ENCODE measurements around the gene CDC6.

Gene CDC6

DNA sequence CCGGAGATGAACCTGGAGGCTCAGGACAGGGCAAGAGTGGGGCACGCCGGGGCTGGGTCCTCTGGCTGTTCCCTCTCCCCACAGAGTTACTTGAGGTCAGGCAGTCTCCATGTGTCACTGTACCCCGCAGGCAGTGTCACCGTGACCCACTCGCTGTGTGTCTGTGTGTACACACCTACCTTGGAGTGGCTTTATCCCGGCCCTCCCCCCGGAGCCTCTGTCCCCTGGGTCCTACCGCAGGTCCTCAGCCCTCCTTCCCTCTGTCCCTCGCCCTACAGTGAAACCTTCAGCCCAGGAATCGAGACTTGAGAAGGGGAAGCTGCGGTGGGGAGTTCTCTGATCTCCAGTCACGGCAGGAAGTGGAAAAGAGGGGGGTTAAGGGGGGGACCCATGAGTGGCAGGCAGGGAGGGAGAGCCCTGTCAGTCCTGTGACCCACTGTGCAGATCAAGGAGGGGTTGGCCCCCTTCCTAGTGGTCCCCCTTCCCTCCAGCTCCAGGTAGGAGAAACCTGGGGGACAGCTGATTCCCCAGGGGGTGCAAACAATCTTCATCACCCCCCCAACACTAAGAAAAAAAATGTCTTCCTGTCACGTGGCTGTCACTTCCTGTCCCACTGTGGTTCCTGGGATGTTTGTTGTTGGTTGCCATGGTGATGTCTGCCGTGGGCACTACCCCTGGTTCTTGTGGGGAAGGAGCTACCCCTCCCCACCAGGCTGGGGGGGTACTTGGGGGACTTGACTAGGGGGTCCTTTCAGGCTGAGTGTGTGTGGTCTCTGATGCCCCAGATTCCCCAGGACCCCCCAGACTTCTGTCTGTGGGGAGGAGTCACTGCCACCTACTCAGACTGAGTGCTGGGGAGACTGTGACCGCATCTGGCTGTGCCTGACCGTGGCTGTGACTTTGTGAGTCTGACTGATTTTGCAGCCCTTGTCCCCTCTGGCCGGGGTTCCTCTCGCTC is 35.0 kb downstream of the CDC6 start:
- peak; percentile 70 to 79 (median 74) for DNase-seq (ENCODE audit: low read depth in 2 of 3, low spot score in 2 of 3)

DNA sequence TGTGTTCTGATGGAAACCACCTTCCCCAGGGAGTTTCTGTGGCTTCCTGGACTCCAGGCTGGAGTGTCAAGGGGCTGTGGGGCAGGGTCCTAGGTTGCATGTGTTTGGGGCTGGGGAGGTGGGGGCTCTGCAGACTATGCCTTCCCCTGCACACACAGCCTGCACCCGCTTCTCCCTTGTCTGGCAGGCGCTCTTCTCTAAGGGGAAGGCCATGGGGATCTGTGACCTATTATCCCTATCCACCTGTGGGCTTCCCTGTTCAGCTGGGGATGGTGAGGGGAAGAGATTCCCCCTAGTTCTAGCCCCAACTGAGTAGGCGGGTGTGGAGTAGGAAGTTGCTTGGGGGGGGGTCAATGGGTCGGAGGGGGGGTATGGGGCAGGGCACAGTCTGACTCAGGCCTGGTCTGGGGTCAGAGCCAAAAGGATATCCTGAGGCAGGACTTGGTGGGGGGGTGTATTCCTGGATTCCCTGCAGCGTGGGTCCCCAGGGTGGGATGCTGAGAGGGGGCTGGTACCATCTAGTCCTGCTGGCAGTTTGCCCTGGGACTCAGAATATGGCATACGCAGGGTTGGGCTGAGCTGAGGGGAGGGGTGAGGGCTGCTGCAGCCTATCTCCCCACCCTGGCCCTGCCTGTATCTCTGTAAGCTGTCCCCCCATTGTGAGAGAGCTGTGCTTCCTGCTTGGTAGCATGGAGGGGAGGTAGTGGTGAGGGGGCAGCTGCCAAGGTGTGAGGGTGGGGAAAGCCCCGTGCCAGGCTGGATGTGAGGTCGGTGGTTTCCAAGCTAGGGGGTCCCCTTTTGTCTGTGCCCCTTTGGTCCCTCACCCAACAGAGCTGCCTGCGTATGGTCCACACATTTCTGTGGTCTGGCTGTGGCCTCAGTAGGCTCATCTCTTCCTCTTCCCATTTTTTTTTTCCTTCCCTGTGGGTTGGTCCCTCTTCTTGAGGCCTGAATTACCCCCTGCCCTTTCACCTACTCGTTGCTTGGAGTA is 36.0 kb downstream of the CDC6 start:
- DNase-seq (ENCODE audit: low read depth in 2 of 3, low spot score in 2 of 3), result peak in 1 of 3 experiments; percentile 59

DNA sequence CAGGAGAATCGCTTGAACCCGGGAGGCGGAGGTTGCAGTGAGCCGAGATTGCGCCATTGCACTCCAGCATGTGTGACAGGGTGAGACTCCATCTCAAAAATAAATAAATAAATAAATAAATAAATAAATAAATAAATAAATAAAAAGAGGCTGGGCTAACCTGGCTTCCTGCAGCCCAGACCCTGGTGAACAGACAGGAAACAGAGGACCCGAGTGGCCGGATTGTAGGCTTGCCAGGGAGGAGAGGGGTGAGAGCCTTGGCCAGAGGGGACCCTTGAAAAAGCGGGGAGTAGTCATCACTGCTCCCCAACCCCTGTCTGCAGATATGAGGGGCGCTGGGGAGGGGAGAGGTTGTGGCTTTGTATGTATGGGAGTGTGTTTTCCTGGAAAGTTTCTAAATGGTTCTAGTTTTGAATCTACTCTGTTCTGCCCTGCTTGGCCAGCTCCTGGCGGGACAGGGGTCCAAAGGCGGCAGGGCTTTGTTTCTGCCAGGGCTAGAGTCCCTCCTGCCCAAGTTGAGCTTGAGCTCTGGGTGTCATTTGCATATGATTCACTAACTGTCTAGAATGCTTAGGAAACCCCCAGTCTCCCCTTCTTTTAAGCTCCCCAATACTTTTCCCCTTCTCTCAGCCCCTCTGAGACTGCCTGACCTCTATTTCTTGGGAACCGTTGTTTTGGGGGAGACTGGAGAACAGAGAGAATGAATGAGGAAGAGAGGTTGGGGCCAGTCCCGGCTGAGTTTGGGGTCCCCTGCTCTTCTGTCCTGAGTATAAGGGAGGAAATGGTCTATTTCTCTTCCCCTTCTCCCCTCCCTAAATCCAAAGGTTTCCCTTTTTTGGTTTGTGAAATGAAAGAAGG is 37.7 kb downstream of the CDC6 start:
- DNase-seq (ENCODE audit: low read depth in 2 of 3, low spot score in 2 of 3), result no peak

DNA sequence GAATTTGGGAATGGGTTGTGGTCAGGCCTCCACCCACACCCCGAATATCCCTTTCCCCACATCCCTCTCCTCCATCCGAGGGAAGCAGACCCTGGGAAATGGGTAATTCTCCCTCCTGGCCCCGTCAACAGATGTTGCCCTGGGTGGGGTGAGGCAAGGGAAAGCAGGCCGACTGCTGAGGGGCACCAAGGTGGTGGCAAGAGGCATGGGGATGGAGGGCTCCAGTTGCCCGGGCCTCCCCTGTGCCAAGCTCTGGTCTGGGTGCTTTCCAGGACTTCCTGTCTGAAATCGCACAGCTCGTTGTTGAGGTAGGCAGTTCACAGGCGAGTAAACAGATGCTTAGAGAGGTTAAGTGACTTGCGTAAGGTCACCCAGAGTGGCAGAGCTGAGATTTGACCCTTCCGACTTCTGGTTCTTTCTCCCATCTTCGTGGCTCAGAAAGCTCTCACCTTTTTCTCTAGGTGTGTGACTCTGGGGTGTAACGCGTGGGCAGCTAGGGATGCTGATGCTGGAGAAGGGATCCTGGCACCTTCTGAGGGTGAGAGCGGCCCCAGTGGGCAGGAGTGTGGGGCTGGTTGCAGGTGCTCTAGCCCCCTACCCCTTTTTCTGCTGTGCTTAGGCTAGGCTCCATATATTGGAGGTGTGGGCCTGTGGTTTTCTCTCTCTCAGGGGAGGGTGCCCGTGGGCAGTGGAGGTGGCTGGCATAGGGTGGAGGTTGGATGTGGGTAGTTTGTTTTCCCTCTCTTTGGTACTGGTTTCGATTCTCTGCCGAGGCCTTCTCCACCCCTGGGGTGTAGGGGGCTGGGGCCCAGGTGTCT is 38.5 kb downstream of the CDC6 start:
- no peak for DNase-seq (ENCODE audit: low read depth in 2 of 3, low spot score in 2 of 3)

DNA sequence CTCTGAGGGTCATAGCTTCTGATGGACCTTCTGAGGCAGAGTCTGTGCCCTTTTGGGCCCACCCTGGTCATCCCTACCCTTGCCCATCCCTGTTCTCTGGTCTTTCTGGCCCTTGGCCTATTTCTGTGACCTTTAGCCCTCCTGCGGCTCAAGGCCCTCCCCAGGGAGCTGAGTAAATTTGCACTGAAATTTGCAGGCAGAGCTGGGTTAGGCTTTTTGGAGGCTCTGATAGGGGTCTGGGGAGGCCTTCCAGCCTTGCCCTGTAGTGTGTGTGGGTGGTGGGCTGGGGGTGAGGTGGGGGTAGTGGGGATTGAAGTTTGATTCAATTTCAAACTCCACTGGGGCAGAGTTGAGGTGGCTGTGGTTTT is 39.1 kb downstream of the CDC6 start:
- DNase-seq (ENCODE audit: low read depth in 2 of 3, low spot score in 2 of 3), result no peak

DNA sequence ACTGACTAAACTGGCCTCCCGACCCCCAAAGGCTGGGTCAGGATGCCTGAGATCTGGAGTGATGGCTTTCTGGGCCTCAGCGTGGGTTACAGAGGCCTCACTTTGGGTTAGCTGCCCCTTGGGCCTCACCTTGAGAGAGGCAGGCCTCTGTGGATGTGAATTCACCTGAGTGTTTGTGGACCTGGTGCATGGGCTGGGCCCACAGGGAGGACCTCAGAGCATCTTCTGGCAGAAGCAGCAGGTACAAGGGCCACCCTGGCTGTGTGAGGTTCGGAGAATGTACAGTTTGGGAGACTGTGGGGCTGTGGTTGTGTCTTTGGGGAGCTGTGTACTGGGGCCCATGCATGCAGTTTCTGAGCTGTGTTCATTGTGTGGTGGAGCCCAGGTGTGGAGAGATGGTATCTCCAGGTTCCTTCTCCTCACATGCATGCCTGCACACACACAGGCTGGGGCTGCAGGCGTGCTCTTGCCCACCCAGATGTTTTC is 39.6 kb downstream of the CDC6 start:
- DNase-seq (ENCODE audit: low read depth in 2 of 3, low spot score in 2 of 3), result no peak

DNA sequence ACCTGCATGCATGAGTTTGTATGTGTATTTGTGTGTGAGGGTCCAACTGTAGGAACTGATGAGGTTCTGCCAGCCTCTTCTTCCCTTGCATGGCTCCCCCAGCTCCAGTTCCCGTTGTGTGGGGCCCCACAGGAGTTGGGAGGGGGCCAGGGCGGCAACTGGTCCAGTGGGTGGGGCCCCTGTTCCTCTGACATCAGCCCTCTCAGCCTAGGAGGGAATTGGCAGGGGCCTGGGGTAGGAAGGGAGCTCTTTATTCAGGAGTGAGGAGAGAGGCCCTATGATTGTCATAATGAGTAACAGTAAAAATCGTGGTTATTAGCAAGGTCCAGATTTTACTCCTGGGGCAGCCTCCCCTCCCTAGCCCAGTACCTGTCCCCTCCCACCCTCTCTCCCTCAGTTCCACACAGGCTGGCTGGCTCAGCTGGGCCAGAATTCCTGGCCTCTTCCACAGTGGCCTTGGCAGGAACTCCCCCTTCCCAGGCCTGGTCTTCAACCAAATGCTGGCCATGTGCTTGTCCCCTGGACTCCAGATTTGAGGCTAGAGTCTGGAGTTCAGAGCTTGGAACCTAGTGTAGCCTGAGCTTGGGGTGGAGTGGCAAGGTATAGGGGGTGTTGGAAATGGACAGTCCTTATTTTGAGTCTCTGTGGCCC is 40.2 kb downstream of the CDC6 start:
- no peak for DNase-seq (ENCODE audit: low read depth in 2 of 3, low spot score in 2 of 3)

DNA sequence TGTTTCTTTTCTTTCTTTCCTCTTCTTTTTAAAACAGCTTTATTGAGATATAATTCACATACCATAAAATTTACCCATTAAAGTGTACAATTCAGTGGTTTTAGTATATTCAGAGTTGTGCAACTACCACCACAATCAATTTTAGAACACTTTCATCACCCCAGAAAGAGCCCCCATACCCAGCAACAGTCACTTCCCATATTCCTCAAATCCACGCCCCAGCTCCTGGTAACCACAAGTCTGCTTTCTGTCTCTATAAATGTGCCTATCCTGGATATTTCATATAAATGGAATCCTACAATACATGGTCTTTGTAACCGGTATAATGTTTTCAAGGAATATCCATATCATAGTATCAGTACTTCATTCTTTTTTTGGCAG is 40.7 kb downstream of the CDC6 start:
- DNase-seq (ENCODE audit: low read depth in 2 of 3, low spot score in 2 of 3), result no peak

DNA sequence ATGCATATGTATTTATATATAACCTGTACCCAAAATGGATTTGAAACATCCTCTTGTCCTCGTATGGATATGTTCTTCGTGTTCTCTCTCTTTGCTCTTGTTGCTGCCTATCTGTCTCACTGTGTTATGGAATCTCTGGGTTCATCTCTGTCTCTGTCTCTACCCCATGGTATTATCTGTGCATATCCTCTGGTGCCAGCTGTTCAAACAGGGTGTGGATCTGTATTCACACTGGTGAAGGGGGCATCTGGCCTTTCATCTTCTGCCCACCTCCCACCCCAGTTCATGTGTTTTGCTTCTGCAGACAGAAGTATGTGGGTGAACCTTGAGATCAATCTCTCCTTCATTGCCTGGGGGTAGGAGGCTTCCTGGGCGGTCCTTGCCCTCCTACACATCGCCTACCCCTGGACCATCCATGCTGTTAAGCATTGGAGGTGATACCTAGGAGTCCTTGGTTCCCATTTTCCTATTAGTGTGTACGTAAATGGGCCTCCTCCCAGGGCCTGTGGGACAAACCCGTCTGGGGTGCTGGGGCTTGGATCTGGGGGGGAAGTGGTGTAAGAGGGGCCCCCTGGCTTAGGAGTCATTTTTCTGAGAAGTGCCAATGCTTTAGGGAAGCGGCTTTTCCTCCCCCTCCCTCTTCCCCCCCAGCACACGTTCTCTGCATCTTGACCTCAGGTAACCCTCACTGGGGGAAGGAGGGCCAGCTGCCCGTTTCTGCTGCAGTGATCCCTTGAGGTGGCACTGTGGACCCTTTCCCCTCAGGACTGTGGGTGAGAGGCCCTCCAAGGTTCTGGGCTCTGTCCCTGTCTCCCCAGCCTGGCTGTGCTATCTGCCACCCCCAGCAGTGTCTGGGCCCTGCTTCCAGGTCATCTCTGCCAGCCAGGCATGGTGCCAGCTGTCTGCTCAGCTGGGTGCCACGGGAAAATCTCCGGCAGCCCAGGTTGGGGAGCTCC is 42.4 kb downstream of the CDC6 start:
- DNase-seq (ENCODE audit: low read depth in 2 of 3, low spot score in 2 of 3), result no peak

DNA sequence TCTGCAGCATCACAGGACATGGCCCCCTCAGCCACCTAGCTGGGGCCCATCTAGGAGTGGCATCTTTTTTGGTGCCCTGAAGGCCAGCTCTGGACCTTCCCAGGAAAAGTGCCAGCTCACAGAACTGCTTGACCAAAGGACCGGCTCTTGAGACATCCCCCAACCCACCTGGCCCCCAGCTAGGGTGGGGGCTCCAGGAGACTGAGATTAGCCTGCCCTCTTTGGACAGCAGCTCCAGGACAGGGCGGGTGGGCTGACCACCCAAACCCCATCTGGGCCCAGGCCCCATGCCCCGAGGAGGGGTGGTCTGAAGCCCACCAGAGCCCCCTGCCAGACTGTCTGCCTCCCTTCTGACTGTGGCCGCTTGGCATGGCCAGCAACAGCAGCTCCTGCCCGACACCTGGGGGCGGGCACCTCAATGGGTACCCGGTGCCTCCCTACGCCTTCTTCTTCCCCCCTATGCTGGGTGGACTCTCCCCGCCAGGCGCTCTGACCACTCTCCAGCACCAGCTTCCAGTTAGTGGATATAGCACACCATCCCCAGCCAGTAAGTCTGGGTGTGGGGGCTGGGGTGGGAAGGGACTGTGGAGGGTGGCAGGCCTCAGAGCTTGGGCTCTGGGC is 43.3 kb downstream of the CDC6 start:
- DNase-seq (ENCODE audit: low read depth in 2 of 3, low spot score in 2 of 3), result no peak

DNA sequence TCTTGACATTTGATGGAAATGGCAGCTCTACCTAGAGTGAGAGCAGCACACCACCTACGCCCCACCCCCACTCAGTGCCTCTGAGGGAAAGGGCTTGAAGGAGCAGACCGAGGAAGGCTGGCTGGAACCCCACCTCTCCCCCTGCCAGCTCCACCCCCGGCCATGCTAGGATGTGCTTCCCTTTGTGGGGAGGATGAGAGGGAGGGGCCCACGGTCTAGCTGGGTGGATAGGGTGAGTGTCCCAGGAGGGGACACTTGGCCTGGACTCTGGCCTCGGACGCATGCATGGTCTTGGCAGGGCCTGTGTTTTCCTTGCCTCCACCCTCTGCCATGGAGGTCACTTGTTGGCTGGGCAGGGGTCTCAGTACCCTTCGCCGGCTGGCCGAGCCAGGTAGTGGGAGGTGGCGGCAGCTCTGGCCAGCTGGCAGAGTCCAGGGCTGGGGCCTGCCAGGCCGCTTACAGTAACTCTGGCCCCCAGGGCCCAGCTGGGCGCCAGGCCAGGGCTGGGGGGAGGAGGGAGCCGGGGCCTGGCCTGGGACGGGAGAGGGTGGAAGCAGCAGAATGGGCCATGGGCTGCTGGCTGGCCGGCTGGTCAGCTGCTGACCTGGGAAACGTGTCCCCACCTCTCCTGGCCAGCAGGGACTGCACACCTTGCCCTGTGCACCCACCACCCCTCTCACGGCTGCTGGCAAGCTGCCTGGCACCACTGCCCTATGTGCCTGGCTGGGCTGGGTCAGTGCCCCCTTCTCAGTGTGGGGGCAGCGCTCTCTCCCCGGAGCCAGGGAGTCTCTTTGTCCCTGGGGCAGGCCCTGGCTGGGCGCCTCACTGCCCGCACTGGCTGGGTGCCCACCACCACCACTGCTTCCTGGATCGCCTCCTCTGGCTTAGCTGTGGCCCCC is 44.3 kb downstream of the CDC6 start:
- no peak for DNase-seq (ENCODE audit: low read depth in 2 of 3, low spot score in 2 of 3)

DNA sequence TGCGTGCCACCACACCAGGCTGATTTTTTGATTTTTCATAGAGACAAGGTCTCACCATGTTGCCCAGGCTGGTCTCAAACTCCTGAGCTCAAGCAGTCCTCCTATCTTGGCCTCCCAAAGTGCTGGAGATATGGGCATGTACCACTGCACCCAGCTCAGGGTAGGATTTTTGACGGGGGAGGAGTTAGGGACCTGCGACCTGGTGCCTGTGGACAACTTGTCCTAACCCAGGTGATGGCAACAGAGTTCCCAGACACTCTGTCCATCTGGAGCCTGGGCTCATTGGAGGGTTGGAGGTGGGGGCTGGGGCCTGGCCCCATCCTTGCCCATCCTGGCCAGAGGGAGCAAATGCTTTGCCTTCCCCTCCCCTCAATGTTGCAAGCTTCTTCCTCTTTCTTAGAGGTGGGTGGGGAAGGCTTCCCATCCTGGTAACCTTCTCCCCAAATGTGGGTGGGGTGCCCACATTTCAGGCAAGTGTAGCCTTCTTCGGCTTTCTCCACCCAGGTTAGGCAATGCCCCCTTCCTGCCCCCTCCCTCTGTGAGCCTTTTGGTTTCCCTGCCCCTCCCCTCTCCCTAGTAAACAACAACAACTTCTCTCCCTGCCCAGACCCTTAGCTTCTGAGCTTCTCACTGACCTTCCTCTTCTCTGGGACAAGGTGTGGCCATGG is 46.2 kb downstream of the CDC6 start:
- DNase-seq (ENCODE audit: low read depth in 2 of 3, low spot score in 2 of 3), result no peak

DNA sequence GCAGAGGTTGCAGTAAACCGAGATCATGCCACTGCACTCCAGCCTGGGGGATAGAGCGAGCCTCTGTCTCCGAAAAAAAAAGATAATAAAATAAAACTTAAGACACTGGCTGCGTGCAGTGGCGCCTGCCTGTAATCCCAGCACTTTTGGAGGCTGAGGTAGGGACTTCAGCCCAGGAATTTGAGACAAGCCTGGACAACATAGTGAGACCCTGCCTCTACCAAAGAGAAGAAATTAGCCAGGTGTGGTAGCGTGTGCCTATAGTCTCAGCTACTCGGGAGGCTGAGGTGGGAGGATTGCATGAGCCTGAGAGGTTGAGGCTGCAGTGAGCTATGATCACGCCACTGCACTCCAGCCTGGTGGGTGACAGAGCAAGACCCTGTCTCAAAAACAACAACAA is 47.9 kb downstream of the CDC6 start:
- DNase-seq (ENCODE audit: low read depth in 2 of 3, low spot score in 2 of 3), result no peak

DNA sequence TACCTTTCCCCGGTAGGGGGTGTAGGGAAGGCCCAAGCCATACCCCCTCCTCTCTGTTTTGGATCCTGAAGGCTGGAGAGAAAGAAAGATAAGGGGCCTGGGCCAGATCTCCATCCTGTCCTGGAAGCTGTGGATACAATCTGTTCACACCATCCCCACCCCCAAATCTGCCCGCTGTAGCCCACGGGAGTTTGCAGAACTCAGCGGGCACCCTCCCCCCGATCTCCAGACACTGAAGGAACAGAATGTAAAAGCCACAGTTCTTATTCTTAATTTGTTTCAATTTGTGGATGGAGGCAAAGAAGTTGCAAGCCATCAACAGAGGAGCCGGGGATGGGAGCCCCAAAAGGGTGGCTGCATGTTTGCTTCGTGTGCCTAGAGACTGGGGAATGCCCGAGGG is 49.7 kb downstream of the CDC6 start:
- DNase-seq (ENCODE audit: low read depth in 2 of 3, low spot score in 2 of 3), result no peak

DNA sequence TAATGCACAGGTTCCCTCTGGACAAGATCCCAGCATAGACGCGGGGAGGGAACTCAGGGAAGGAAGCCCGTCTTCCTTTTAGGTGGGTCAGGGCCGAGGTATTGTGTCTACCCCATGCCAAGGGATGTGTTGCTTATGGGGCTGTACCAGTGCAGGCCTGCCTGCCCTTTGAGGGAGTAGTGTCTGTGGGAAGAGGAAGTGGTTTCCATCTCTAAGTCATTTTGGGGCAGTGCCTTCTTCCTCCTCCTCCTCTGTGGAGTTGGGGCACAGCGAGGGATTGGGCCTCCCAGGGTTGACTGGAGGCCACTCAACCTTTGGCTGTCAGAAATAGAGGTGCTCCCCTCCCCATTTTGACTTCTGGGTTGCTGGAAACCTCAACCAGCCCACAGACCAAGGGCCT is 50.4 kb downstream of the CDC6 start:
- DNase-seq (ENCODE audit: low read depth in 2 of 3, low spot score in 2 of 3), result no peak

DNA sequence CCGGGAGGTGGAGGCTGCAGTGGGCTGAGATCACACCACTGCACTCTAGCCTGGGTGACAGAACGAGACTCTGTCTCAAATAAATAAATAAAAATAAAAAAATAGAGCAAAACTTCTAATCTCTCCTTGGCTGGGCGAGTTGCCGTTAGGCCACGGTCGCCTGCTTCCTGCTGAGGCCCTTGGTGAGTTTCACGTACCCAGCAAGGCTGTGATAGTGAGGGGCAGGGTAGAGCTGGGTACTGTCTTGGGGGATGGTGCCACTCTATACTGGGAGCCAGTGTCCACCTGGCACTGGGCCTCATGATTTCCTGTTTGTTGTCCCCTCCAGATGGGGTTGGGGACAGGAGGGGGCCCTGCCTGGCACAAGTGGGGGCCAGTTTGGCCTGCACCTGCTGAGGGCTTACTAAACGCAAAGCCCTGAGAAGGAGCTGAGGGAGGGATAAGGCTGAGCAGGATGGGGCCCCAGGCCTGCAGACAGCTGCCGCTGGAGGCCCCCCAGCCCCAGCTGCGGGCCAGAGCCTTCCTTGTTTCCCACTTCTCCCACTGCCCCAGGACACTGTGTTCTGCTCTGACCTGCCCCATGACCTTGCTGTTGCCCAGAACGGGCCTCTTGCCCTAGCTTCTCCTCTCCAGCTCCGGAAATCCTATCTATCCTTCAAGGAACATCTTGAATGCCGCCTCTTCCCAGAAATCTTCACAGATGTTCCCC is 51.4 kb downstream of the CDC6 start:
- no peak for DNase-seq (ENCODE audit: low read depth in 2 of 3, low spot score in 2 of 3)
